ENCODE measurements around the gene PLA2G2E. TPM values are rescaled to one million over a fixed set of nuclear protein-coding genes. Genes with fewer than 3 reads are reported as not detected.

PLA2G2E gene
- total and polyA plus RNA-seq, 10 donors = not detected

DNA sequence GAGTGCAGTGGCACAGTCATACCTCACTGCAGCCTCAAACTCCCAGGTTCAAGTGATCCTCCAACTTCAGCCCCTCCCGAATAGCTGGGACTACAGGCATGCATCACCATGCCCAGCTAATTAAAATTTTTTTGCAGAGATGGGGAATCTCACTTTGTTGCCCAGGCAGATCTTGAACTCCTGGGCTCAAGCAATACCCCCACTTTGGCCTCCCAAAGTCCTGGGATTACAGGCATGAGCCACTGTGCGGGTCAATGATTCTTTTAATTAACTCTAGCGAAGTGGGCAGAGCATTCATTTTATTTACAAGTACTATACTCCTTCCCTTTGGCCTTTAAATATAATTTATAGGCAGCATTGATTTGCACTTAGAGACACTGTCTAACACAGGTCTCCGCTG lies 43.8 kb downstream of the PLA2G2E start:
- intact Hi-C loops (cut with DNase I; ENCODE audit: low total_unique reads) = loop anchor here (5.0 kb wide), 1 partner anchor 117 kb away; no protein-coding TSS in a partner anchor
- H3K4me3 ChIP-seq = no peak overlapping the region
- no peak overlapping the region for H3K27ac ChIP-seq
- 88 to 94% (median 93%) methylated on average over 4 of the region's 4 CpGs for WGBS, 5 donors
- no peaks in the 10 kb centered on the region for H3K9me3 ChIP-seq
- peaks cover 12 to 26% (median 23%) of the 10 kb centered on the region in 6 donors for H3K4me1 ChIP-seq
- DNase-seq = no peak
- peaks cover 0 to 51% (median 0%) of the 10 kb centered on the region in 7 donors for H3K27me3 ChIP-seq (replicated peaks in 1 of 7)
- TF ChIP-seq, protein P1, sequence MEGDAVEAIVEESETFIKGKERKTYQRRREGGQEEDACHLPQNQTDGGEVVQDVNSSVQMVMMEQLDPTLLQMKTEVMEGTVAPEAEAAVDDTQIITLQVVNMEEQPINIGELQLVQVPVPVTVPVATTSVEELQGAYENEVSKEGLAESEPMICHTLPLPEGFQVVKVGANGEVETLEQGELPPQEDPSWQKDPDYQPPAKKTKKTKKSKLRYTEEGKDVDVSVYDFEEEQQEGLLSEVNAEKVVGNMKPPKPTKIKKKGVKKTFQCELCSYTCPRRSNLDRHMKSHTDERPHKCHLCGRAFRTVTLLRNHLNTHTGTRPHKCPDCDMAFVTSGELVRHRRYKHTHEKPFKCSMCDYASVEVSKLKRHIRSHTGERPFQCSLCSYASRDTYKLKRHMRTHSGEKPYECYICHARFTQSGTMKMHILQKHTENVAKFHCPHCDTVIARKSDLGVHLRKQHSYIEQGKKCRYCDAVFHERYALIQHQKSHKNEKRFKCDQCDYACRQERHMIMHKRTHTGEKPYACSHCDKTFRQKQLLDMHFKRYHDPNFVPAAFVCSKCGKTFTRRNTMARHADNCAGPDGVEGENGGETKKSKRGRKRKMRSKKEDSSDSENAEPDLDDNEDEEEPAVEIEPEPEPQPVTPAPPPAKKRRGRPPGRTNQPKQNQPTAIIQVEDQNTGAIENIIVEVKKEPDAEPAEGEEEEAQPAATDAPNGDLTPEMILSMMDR (IDR thresholded peaks at IDR 0.05 in 8 of 11, conservative IDR thresholded peaks at IDR 0.05 in 3 of 11) = no peak
- TF ChIP-seq POLR2AphosphoS5 (IDR thresholded peaks at IDR 0.05) (no peak), POLR2A (IDR thresholded peaks at IDR 0.05) (no peak)
- no peaks in the 10 kb centered on the region for H3K36me3 ChIP-seq

DNA sequence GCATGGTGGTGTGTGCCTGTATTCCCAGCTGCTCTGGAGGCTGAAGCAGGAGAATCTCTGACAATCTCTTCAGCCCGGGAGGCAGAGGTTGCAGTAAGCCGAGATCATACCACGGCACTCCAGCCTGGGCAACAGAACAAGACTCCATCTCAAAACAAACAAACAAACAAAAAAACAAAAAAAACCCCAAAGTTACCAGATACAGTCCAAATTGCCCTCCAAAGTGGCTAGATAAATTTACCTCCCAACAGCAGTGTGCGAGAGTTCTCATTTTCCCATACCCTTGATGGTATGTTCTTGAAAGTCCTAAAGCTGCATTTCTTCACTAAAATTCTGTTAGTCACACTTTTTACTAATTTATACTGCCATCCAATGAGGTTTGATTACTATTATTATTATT lies 44.2 kb downstream of the PLA2G2E start:
- intact Hi-C loops (cut with DNase I; ENCODE audit: low total_unique reads) = no loop called here
- 86 to 95% (median 91%) methylated on average over 4 of the region's 4 CpGs for WGBS, 5 donors
- H3K36me3 ChIP-seq = no peaks in the 10 kb centered on the region
- peaks cover 12 to 21% (median 20%) of the 10 kb centered on the region in 6 donors for H3K4me1 ChIP-seq
- TF ChIP-seq, protein P1 (IDR thresholded peaks at IDR 0.05 in 8 of 11, conservative IDR thresholded peaks at IDR 0.05 in 3 of 11) = no peak
- TF ChIP-seq POLR2A (IDR thresholded peaks at IDR 0.05) = no peak
- DNase-seq = no peak
- no peak overlapping the region for H3K4me3 ChIP-seq
- no peaks in the 10 kb centered on the region for H3K9me3 ChIP-seq
- no peak overlapping the region for H3K27ac ChIP-seq
- H3K27me3 ChIP-seq (replicated peaks in 1 of 7) = peaks cover 0 to 52% (median 0%) of the 10 kb centered on the region in 7 donors

DNA sequence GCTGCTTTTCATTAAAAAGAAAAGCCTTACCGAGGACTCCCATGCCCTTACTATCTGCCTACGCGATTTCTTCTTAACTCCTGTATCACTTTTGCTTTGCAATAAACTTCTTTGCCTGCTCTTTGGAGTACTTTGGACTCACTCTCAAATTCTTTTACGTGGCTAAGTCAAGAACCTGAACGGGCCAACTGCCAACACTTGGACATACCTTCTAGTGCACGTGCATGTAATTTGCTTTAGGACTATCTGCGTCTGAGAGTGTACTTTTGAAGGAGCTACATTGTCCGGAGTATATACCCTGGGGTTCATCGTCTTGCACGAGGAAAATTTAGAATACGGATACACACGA lies 44.8 kb downstream of the PLA2G2E start:
- no peak overlapping the region for H3K4me3 ChIP-seq
- WGBS, 5 donors = 87 to 92% (median 91%) methylated on average over 12 of the region's 12 CpGs
- no peak for DNase-seq
- H3K27ac ChIP-seq = no peak overlapping the region
- peaks cover 7 to 17% (median 14%) of the 10 kb centered on the region in 6 donors for H3K4me1 ChIP-seq
- TF ChIP-seq POLR2A (IDR thresholded peaks at IDR 0.05) = no peak
- TF ChIP-seq, protein P1 (IDR thresholded peaks at IDR 0.05 in 8 of 11, conservative IDR thresholded peaks at IDR 0.05 in 3 of 11) = no peak
- no peak for TF ChIP-seq POLR2AphosphoS5 (IDR thresholded peaks at IDR 0.05)
- no peaks in the 10 kb centered on the region for H3K36me3 ChIP-seq
- H3K9me3 ChIP-seq = no peaks in the 10 kb centered on the region
- H3K27me3 ChIP-seq (replicated peaks in 1 of 7) = peaks cover 0 to 54% (median 0%) of the 10 kb centered on the region in 7 donors
- intact Hi-C loops (cut with DNase I; ENCODE audit: low total_unique reads) = no loop called here

DNA sequence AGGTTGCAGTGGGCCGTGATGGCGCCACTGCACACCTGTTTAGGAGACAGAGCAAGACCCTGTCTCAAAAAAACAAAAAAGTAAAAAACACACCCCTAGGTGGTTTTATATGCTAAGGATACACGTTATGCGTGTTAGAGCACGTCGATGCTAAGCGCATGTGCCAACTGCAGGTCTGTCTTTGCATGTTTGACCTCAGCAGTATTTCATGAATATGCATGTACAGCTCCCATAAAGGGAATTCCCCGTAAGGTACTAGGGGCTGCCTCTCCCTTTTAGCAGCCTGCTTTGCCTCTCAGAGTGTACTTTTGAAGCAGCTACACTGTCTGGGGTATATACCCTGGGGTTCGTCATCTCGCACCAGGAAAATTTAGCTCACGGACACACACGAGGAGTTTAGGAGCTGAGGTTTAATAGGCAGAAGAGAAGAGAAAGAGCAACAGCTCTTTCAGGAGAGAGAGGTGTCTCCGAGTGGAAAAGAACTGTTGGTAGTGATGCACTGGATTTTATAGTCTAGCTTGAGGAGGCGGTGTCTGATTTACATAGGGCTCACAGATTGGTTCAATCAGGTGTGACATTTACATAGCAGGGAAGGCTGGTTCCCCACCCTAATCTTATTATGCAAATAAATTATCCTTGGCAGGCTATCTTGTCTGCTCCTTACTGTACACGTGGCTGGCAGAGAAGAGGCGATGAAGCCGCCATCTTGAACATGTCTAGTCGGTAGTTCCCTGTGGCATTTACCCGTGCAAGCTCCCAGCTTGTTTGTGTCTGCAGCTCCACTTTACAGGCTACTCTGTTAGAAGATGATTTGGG lies 45.4 kb downstream of the PLA2G2E start:
- Histone ChIP-seq H3K36me3 (no peaks in the 10 kb centered on the region), H3K9me3 (no peaks in the 10 kb centered on the region), H3K4me1 (peaks cover 2 to 11% (median 8%) of the 10 kb centered on the region in 6 donors), H3K4me3 (no peak overlapping the region), H3K27me3 (replicated peaks in 1 of 7) (peaks cover 0 to 59% (median 0%) of the 10 kb centered on the region in 7 donors), H3K27ac (no peak overlapping the region)
- intact Hi-C loops (cut with DNase I; ENCODE audit: low total_unique reads) = no loop called here
- WGBS, 5 donors = 81 to 86% (median 84%) methylated on average over 19 of the region's 19 CpGs
- TF ChIP-seq POLR2AphosphoS5 (IDR thresholded peaks at IDR 0.05) = no peak
- TF ChIP-seq, protein P1 (IDR thresholded peaks at IDR 0.05 in 8 of 11, conservative IDR thresholded peaks at IDR 0.05 in 3 of 11) = no peak
- no peak for TF ChIP-seq POLR2A (IDR thresholded peaks at IDR 0.05)
- no peak for DNase-seq

Measured in spleen (tissue), 11 donors.